ENCODE data around the gene ZNF385B.

The ZNF385B gene

DNA sequence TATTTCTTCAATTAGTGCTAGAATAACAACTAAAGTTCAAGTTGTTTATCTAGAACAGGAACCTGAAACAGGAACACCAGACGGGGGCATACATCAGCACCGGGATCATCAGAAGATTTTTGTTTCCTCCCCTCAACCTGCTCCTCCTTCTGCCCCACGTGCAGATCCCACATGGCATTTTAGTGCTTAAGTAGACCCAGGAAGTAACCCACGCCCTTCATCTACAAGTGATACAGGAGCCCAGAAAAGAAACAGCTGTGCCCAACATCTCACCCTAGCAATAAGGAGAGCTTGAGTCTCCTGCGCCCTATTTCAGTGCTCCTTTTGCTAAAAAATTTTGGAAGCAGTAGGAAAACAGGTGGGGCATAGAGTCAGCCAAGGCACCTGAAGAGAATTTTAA is 5.2 kb downstream of the ZNF385B start:
- DNase-seq (ENCODE audit: low read depth in 2 of 2) = no peak

DNA sequence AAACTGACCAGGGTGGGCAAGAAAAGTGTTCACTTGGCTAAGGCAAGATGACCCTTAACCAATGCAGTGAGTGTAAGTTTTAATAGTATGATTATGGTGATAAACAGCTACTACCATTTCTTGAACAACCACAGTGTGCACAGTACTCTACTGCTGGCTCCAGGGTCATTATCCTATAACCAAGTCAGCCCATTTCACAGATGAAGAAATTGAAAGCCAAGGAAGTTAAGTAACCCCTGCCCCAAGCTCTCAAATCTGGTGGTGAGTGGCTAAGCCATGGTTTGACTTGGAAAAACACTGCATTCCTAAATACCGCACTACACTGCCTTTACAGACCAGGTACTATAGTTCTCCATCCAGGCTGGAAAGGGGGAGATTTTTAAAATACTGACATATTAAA is 5.7 kb downstream of the ZNF385B start:
- DNase-seq (ENCODE audit: low read depth in 2 of 2) = no peak

DNA sequence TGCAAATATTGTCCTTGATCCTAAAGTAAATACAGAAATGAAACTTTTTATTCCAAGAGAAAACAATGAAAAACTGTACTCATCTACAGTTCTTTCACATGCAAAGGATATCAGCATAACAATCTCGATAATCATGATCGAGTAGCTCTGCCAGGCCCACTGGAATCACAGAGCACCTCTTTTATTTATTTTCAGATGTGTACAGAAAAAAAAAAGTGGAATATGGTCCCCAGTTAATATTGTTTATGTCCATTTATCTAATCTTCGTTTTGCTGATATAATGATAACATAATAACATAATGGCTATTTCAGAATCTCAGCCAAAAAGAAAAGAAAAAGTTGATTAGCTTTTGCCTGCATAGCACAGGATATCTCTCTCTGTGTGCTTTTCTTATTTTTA is 6.5 kb downstream of the ZNF385B start:
- DNase-seq (ENCODE audit: low read depth in 2 of 2) = no peak

DNA sequence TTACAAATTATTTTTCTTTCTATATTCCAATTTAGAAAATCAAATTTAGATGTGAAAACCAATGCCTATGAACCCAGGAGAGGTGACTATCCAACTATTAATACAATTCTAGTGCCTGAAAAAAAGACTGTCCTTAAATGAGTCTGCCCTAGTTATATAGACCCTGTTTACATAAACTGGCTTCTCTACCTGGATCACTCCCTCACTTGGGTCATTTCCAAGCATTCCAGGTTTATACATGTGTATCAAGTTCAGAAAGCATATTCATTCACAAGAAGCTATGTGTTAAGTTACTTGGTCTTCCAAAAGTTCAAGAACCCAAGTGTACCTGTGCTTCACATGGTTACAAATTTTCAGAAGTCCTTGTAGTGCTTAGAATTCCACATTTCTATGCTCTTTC is 8.3 kb downstream of the ZNF385B start:
- DNase-seq (ENCODE audit: low read depth in 2 of 2) = no peak

DNA sequence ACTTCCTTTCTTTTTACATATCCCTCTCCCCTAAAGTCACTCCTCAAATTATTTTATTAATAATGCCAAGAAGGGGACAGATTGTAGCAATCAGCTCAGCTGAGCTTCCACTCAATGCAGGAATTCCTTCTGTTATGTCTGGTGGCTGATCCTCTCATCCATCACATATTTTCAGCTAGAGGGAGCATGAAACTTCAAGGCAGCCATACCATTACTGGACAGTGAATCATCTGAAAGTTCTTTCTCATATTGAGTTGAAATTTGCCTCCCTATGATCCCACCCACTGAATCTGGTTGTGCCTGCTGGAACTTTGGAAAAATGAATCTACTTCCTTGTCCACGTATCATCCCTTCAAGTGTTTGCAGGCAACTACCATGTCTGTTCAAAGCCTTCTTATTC is 11.2 kb downstream of the ZNF385B start:
- no peak for DNase-seq (ENCODE audit: low read depth in 2 of 2)

DNA sequence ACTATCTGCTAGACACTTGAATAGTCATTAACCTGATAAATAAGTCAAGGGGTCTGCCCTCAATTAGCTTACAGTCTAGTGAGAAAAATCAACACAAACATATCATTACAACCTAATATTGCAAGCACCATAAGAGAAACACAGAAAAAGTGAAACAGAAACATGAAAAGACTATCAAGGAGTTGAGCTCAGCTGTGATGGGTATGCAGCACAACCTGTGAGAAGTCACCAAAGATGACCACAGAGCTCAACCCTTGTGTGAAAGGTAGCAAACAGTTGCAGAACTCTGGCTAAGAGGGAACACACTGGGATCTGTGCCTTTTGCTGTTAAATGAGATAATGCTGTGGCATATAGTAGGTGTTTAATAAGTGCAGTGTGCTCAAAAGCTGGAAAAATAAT is 11.7 kb downstream of the ZNF385B start:
- no peak for DNase-seq (ENCODE audit: low read depth in 2 of 2)

DNA sequence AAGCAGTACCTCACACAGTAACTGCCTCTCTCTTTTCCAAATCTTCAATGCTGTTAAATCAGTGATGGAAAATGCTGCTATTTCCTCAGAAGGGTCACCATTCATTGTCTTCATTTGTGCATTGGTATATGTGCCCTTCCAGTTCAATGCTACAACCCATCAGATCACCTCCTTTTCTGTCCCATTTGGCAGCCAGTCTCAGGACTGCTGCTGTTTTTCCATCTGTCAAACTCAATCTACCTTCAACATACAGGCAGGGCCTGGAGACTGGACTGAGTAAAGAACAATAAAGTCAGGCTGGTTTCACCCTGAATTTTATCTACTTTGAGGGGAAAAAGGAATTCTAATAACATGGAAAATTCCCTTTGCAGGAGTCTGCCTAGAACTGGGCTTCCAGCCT is 17.9 kb downstream of the ZNF385B start:
- no peak for DNase-seq (ENCODE audit: low read depth in 2 of 2)

DNA sequence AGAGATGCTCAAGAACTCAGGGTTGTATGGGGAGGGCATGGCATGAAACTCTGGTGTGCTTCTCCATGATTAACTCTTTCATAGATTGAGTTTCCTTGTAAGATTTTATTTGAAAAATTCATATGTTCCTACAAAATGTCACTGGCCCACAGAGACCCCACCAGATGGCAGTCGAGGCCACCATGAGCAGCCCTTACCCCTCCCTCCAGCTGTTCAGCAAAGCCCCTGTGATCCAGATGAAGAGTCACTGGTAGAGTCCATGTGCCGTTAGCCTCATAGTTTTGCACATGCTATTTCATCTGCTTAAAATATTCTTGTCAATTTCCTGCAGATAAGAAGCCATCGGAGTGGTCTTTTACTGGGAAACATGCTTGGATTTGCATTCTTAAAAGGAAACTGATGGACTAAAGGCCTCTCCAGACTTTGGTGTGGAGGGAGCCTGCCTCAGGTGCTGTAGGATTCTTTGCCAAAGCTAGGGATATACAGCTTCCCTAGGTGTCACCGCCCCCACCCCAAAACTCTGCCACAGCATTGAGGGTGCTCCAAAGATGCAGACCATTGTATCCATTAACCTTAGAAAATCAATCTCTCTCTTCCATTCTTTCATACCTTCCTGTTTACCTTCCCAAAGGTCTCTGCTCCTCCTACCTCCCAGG is 18.8 kb downstream of the ZNF385B start:
- no peak for DNase-seq (ENCODE audit: low read depth in 2 of 2)

DNA sequence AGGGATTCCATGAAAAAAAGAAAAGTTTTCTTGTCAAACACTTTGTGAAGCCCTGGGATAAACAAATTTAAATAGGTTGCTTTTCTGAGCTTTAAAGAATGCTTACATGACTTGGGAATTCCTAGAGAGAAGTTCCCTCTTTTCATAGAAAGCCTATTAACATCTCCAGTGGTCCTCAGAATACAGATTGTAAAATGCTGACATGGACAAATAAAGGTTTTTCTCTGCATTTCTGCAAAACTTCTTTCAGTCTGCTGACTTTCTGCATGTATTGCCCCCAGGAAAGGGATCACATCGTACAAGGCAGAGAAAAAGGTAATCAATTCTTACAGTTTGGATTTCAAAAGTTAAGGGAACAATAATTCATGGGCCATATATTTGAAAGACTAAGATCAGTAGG is 20.6 kb downstream of the ZNF385B start:
- no peak for DNase-seq (ENCODE audit: low read depth in 2 of 2)

DNA sequence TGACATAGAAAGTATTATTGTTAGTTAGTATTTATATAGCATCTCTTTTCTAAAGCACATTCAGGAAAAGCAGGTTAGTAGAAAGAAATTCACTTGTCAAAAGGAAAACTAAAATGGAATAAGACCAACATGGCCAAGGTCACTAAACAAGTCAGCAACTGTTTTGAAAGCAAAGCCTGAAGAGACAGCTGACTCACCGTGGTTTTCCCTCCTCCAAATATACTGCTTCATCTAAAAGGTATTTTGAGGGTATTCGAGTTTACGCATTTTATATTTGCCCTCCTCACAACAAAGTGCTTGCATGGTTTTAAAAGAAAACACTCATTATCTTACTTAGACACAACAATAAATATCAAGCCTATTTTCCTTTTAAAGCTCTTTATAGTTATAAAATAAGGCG is 24.0 kb downstream of the ZNF385B start:
- DNase-seq (ENCODE audit: low read depth in 2 of 2) = no peak

DNA sequence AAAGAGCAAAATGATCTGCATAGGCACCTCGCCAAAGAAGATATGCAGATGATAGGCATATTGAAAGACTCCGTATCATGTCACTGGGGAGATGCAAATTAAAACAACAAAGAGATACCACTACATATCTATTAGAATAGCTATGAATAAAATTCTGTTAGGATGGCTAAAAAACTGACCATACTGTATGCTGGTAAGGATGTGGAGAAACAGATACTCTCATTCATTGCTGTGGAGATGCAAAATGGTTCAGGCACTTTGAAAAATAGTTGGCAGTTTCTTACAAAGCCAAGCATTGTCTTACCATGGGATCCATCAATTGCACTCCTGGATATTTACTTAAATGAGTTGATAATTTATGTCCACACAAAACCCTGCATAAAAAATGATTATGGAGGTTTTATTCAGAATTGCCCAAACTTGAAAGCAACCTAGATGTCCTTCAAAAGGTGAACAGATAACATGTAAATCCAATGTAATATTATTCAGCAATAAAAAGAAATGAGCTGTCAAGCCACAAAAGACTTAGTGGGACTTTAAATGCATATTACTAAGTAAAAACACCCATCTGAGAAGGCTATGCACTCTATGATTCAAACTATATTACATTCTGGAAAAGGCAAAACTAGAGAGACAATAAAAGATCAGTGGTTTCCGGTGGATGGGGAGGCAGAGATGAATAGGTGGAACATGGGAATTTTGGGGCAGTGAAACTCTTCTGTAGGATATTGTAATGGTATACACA is 31.2 kb downstream of the ZNF385B start:
- no peak for DNase-seq (ENCODE audit: low read depth in 2 of 2)

DNA sequence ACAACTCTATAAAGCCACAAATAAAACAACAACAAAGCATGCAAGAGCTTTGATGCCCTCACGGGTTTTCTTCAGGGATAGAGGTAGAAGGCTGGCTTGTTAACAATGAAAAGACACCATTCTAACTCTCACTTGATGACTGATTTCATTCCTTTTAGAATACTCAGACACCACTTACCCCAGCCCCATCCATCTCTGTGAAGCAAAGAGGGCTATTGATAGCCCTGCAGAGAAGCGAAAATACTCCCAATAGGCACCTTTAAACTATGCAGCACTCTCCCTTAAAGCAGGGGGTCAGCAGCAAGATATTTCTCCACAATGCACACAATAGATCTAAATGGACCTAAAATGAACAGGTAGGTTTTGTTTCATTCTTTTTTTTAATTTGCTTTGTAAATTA is 35.1 kb downstream of the ZNF385B start:
- no peak for DNase-seq (ENCODE audit: low read depth in 2 of 2)

DNA sequence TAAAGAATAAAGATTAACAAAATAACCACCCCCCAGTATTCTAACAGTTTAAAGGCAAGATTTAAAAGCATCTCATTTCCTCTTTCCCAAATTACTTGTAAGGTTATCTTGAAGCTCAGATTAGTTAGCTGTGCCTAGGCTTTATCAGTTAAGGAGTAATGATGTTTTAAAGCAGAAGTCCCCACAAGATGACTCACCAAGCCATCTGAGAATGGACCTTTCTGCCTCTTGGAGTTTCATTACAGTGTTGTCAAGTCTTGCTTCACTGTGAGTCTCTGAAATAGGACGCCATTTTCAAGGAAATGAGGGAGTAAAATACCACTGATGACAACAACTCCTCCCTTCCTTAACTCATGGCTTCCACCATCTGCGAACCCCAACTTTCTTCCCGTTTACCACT is 35.9 kb downstream of the ZNF385B start:
- no peak for DNase-seq (ENCODE audit: low read depth in 2 of 2)

DNA sequence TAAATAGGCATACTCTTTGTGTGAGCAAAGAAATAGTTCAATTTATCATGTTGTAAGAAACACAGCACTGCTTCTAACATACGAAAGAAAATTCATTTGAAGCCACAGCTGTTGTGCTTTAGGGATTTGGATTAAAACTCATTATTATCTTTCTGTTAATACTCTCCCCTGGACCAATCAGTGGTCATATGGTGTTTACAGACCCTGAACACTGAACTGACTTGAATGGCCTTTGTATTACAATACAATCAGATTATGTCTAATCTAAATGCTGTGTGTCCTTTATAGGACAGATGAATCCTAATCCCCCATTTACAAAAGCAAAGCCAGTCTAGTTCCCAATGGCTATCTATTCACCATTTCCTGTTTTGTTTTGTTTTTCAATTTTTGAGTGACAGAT is 36.5 kb downstream of the ZNF385B start:
- DNase-seq (ENCODE audit: low read depth in 2 of 2) = no peak

DNA sequence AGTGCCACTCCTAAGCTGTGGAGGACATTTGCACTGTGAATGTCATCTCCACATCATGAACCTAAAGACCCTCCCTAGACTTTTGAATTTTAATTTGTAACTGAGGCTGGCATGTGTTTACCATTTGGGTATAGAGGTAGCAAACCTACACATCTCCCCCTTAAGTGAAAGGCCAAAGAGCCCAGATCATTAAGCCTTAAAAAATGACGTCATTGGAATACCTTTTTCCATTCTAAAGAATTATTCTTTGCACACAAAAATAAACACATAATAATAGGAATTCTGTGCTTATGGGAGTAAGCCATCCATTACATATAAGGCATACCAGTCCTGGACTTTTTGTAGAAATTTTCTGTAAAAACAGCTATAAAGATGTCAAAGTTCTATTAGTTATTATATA is 38.9 kb downstream of the ZNF385B start:
- no peak for DNase-seq (ENCODE audit: low read depth in 2 of 2)

DNA sequence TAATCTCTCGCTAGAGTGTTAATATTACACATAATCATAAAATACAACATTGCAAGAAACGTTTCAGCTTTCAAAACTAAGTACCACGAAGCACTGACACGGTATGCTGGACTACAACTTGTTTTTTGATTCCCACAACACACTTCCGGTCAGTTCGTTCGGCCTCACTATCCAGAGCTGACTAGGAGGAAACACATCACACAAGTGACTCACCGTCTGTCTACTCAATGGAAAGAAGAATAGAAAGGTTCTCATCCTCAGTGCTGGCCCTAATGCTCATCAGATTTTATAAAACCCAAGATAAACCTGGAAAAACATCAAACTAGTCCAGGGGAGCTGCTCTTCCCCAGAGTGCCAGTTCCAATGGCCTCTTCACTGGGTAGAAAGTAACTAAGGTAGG is 42.9 kb downstream of the ZNF385B start:
- no peak for DNase-seq (ENCODE audit: low read depth in 2 of 2)

DNA sequence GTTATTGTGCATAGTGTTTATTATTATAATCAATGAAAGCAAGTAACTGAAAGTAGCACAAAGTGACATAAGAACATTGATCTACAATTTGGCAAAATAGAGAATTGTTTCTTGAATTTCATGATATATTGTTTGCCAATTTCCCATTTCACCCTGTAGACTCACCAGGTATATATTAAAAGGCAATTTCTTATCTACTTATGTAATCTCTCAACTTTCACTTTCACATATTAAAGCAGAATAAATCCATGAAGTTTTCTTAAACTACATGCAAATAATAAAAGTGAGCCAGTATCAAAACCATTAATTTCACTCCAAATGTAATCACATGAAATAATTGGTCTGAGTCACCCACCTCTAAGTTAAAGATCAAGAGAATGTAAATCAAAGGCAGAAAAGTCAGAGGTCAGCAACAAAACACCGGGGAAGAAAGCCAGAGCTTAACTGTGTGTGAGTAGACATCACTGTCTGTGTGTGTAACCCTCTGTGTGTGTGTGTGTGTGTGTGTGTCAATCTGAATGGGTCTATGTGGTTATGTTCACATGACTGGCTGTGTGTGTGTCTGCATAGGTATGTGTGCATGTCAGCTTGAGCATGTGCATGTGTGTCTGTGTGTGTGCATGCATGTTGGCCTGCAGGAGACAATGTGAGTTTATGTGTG is 44.1 kb downstream of the ZNF385B start:
- no peak for DNase-seq (ENCODE audit: low read depth in 2 of 2)

DNA sequence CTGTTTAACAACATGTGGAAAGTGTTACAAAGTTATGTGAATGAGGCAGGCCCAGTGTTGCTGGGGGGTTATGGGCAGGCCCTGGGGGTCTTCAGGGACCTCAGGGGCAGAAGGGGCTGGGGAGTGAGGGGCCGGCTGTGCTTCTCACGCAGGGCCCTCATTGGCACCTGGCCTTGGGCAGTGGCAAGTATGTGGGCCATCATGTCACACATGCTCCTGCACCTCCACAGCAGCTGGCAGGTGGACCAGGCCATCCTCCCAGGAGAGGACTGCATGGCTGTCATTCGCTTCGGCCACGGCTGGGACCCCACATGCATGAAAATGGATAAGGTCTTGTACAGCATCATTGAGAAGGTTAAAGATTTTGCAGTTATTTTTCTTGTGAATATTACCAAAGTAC is 47.4 kb downstream of the ZNF385B start:
- no peak for DNase-seq (ENCODE audit: low read depth in 2 of 2)

DNA sequence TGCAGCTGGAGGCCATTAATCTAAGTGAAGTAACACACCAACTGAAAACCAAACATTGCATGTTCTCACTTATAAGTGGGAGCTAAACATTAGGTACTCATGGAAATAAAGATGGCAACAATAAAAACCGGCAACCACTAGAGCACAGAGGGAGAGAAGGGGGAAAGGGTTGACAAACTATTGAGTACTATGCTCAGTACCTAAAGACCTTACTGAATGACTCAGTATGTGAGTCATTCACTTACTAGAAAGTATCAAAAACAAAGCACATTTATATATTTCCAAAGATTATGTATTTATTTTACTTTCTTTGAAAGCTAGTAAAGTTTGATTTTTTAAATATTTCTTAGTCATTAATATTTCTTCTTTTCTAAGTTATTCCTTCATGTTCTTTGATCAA is 48.9 kb downstream of the ZNF385B start:
- DNase-seq (ENCODE audit: low read depth in 2 of 2) = no peak

DNA sequence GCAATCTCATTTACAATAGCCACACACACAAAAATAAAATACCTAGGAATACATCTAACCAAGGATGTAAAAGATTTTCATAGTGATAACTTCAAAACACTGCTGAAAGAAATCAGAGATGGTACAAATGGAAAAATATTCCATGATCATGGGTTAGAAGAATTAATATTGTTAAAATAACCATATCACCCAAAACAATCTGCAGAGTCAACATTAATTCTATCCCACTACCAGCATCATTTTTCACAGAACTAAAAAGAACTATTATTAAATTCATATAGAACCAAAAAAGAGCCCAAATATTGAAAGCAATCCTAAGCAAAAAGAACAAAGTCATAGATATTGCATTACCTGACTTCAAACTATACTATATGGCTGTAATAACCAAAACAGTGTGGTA is 50.4 kb downstream of the ZNF385B start:
- no peak for DNase-seq (ENCODE audit: low read depth in 2 of 2)

DNA sequence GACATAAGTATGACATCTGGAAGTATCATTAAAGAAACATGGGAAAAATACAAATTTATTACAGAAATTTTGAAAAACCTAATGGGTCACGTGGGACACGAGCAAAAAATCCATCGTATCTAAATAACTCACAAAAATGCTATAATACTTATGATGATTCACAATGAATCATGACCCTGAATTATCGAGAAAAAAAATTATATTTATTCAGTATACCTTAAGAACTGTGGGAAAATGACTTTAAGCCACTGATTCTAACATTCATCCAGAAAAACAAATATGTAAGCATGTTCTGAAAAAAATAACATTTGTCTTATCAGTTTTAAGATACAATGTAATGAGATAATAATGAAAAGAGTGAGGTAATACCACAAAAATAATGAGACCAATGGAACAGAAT is 51.8 kb downstream of the ZNF385B start:
- DNase-seq (ENCODE audit: low read depth in 2 of 2) = no peak

DNA sequence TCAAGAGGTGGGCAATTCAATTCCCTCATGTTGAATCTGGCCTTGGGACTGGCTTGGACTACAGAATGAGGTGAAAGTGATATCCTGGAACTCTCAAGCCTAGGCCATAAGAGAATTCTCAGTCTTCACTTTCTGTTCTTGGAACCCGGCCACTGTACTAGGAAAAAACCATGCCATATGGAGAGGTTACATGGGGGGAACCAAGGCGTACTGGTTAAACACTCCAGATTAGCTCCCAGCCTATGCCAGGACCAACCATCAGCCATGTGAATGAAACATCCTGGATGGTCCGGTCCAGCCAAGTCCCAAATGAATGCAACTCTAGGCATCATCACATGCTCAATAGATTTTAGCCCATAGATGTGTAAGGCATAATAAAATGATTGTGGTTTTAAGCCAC is 56.4 kb downstream of the ZNF385B start:
- DNase-seq (ENCODE audit: low read depth in 2 of 2) = no peak

DNA sequence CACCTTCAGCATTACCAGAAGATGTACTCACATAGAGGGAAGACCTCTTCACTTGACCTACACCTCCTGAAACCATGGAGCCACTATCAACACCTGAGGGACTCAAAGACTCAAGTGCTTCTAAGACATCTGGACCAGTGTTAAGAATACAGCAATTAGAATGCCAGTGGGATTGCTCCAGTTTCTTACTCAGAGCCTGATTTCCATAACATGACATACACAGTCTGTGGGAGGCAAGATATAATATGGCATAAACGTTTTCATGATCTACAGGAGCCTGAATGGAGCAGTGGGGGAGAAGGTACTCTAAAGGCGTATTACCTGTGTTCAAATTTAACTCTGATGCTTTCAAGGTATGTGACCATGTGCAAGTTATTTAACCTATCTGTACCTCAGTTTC is 57.2 kb downstream of the ZNF385B start:
- no peak for DNase-seq (ENCODE audit: low read depth in 2 of 2)
